NT2/D1 (cell line): ENCODE data around the gene BGN.

Source experiments
- SUZ12 ChIP-seq: IDR thresholded peaks from 2 replicates; pipeline ENCODE4 v1.6.1; 2011; ENCODE audit not compliant: insufficient read length, insufficient read depth; ENCODE audit errors: extremely low read depth
- YY1 ChIP-seq: IDR thresholded peaks from 2 replicates; pipeline ENCODE4 v1.6.1; 2011; ENCODE audit not compliant: insufficient read length, insufficient read depth
- ZNF274 ChIP-seq: IDR thresholded peaks from 2 replicates; pipeline ENCODE4 v1.6.1; 2011; ENCODE audit warnings: mild to moderate bottlenecking, low read depth, low read length

DNA sequence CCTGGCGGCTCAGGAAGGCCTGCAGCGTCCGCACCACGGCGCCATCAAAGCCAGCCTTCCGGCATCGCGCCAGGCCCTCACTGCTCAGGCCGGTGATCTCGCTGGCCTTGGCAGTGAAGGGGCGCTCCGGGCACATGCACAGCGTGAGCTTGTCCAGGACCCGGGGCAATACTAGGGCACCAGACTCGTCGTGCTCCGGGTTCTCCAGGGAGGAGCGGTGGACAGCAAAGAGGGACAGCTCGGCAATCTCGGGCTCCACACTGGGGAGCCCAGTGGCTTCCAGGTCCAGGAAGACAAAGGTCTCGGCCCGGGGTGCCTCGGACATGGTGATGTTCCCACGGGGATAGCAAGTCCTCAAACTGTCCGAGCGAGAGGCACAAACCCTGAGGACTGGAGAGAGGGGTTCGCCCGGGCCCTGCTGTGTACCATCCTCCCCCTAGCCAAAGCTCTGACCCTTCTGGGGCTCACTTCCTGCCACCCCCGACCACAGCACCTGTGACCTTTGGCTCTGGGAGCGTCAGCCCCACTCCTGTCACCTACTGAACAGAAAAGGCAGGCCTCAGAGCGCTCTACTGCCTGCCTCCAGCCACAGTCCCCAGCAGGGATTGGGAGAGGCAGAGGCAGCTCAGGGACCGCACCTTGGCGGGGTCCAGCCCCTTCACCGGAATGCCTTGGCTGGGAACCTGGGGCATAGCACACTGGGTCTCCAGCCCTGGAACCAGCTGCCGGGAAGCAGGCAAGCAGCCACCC, 49.5 kb upstream of the BGN start:
- TF ChIP-seq YY1 = no peak
- TF ChIP-seq ZNF274 = no peak
- TF ChIP-seq SUZ12 = no peak
